H1 (cell line): Measurements from ENCODE around the gene TXNL4B.

ENCODE experiments used
- ATF2 ChIP-seq: IDR thresholded peaks from 2 replicates; pipeline ENCODE4 v1.6.1; 2012; ENCODE audit warnings: low read length, inconsistent platforms
- BRCA1 ChIP-seq: IDR thresholded peaks from 2 replicates; pipeline ENCODE4 v1.6.1; 2012; ENCODE audit warnings: low read depth, low read length, improper control_type of control experiment
- CTCF ChIP-seq, 3 experiments: IDR thresholded peaks; 1 replicate in 2 of 3; 2 replicates in 1 of 3; pipeline versions ENCODE4 v1.5.1 to v1.6.1; 2011; ENCODE audit warnings: low read length in 3 of 3, mild to moderate bottlenecking in 3 of 3, inconsistent platforms in 2 of 3, low read depth in 1 of 3, moderate library complexity in 1 of 3; ENCODE audit not compliant: insufficient read depth in 1 of 3; ENCODE audit errors: control extremely low read depth in 1 of 3
- EGR1 ChIP-seq: IDR thresholded peaks from 2 replicates; pipeline ENCODE4 v1.6.1; 2011; ENCODE audit warnings: low read depth, low read length, borderline replicate concordance
- MAFK ChIP-seq: IDR thresholded peaks from 2 replicates; pipeline ENCODE4 v1.6.1; 2012; ENCODE audit warnings: low read depth, mild to moderate bottlenecking, improper control_type of control experiment, low read length
- MAX ChIP-seq: IDR thresholded peaks from 2 replicates; pipeline ENCODE4 v1.6.1; 2012; ENCODE audit warnings: inconsistent platforms
- POLR2A ChIP-seq, 2 experiments: IDR thresholded peaks; 1 replicate in 1 of 2; 2 replicates in 1 of 2; pipeline ENCODE4 v1.6.1; 2011; ENCODE audit warnings: low read depth in 2 of 2, low read length in 2 of 2, mild to moderate bottlenecking in 2 of 2; ENCODE audit errors: control extremely low read depth in 1 of 2
- POLR2AphosphoS5 ChIP-seq: IDR thresholded peaks from 2 replicates; pipeline ENCODE4 v1.6.1; 2011; ENCODE audit warnings: low read depth, low read length
- RAD21 ChIP-seq, 2 experiments: IDR thresholded peaks in 1 of 2; conservative IDR thresholded peaks in 1 of 2; 2 replicates each; pipeline ENCODE4 v1.6.1; 2011; ENCODE audit warnings: low read depth in 2 of 2, low read length in 2 of 2, improper control_type of control experiment in 1 of 2, inconsistent platforms in 1 of 2, mild to moderate bottlenecking in 1 of 2, moderate library complexity in 1 of 2
- RBBP5 ChIP-seq: IDR thresholded peaks from 2 replicates; pipeline ENCODE4 v1.7.1; 2012; ENCODE audit warnings: low read depth, mild to moderate bottlenecking, inconsistent platforms, low read length, moderate library complexity, borderline replicate concordance
- SIN3A ChIP-seq, 2 experiments: IDR thresholded peaks in 1 of 2; conservative IDR thresholded peaks in 1 of 2; 2 replicates each; pipeline ENCODE4 v1.6.1; 2011 to 2012; ENCODE audit warnings: low read length in 2 of 2, improper control_type of control experiment in 1 of 2, low read depth in 1 of 2, mild to moderate bottlenecking in 1 of 2
- TEAD4 ChIP-seq: IDR thresholded peaks from 2 replicates; pipeline ENCODE4 v1.6.1; 2012; ENCODE audit warnings: low read depth, low read length, inconsistent platforms, mixed read lengths
- YY1 ChIP-seq: IDR thresholded peaks from 2 replicates; pipeline ENCODE4 v1.6.1; 2011; ENCODE audit warnings: low read depth, mild to moderate bottlenecking, low read length

GRCh38 chr16:72131036-72131435 lies 37.6 kb upstream of the TXNL4B start:
- TF ChIP-seq POLR2A (IDR thresholded peaks at IDR 0.05; ENCODE audit: control extremely low read depth in 1 of 2, low read depth in 2 of 2, low read length in 2 of 2): no peak
- no peak for TF ChIP-seq SIN3A (conservative IDR thresholded peaks at IDR 0.05 in 1 of 2, IDR thresholded peaks at IDR 0.05 in 1 of 2; ENCODE audit: low read depth in 1 of 2, low read length in 2 of 2)
- TF ChIP-seq TEAD4: no peak
- no peak for TF ChIP-seq BRCA1
- no peak for TF ChIP-seq CTCF (IDR thresholded peaks at IDR 0.05; ENCODE audit: control extremely low read depth in 1 of 3, insufficient read depth in 1 of 3, low read depth in 1 of 3, low read length in 3 of 3)
- no peak for TF ChIP-seq YY1
- TF ChIP-seq MAFK: no peak
- TF ChIP-seq EGR1: no peak
- no peak for TF ChIP-seq ATF2
- no peak for TF ChIP-seq POLR2AphosphoS5
- no peak for TF ChIP-seq MAX
- no peak for TF ChIP-seq RBBP5
- TF ChIP-seq RAD21 (IDR thresholded peaks at IDR 0.05 in 1 of 2, conservative IDR thresholded peaks at IDR 0.05 in 1 of 2; ENCODE audit: low read depth in 2 of 2, low read length in 2 of 2): no peak
